Natural killer cell (primary cell): ENCODE measurements around the gene TMEM234. TPM values are rescaled to one million over a fixed set of nuclear protein-coding genes. Genes with fewer than 3 reads are reported as not detected.
A peak's percentile ranks its signal among the peaks of the same experiment; 100 is the strongest.

Experiments used
- ATAC-seq, 3 donors: fragments of 150-1000 bp in 2 of 3; fragments of 200-7000 bp in 1 of 3; cut with Tn5 transposase; 1 replicate in 1 of 3; 2 replicates in 2 of 3; pipeline ENCODE4 v1.10.0; 2021; ENCODE audit warnings: mild to moderate bottlenecking in 2 of 3, moderate library complexity in 2 of 3
- DNase-seq, 2 donors: peaks; one replicate each; pipeline versions ENCODE4 v3.0.0 to v3.0.0-alpha.2; 2013 to 2021; ENCODE audit warnings: mixed read lengths in 1 of 2
- H3K27ac ChIP-seq: one replicate; pipeline ENCODE4 v1.5.1; 2013; ENCODE audit warnings: mild to moderate bottlenecking, low read length
- H3K27me3 ChIP-seq: one replicate; pipeline ENCODE4 v1.6.1; 2013; ENCODE audit warnings: low read length; ENCODE audit not compliant: control insufficient read depth, insufficient read depth
- H3K36me3 ChIP-seq: one replicate; pipeline ENCODE4 v1.6.1; 2013; ENCODE audit warnings: low read length; ENCODE audit not compliant: control insufficient read depth, insufficient read depth
- H3K4me1 ChIP-seq: one replicate; pipeline ENCODE4 v1.6.1; 2013; ENCODE audit warnings: low read length; ENCODE audit not compliant: control insufficient read depth, insufficient read depth
- H3K4me3 ChIP-seq: one replicate; pipeline ENCODE4 v1.5.1; 2013; ENCODE audit warnings: low read length
- H3K9me3 ChIP-seq: one replicate; pipeline ENCODE4 v1.6.1; 2013; ENCODE audit warnings: low read length; ENCODE audit not compliant: control insufficient read depth, insufficient read depth
- H3K27ac Mint-ChIP-seq, 2 donors: one replicate each; pipeline ENCODE4 v1.8.0; 2022; ENCODE audit warnings: mild to moderate bottlenecking in 2 of 2, mixed read lengths in 2 of 2, moderate library complexity in 1 of 2
- H3K27me3 Mint-ChIP-seq, 2 donors: one replicate each; pipeline ENCODE4 v1.8.0; 2022; ENCODE audit warnings: low read depth in 2 of 2, mixed read lengths in 2 of 2
- H3K36me3 Mint-ChIP-seq: one replicate; pipeline ENCODE4 v1.8.0; 2022; ENCODE audit warnings: mixed read lengths
- H3K4me1 Mint-ChIP-seq, 2 donors: one replicate each; pipeline ENCODE4 v1.8.0; 2022; ENCODE audit warnings: mixed read lengths in 2 of 2
- H3K4me3 Mint-ChIP-seq: one replicate; pipeline ENCODE4 v1.8.0; 2022; ENCODE audit warnings: mild to moderate bottlenecking, moderate library complexity, mixed read lengths
- H3K9me3 Mint-ChIP-seq, 2 donors: one replicate each; pipeline ENCODE4 v1.8.0; 2022; ENCODE audit warnings: mixed read lengths in 2 of 2
- CTCF ChIP-seq: fragments of 200-600 bp; IDR thresholded peaks from one replicate; pipeline ENCODE4 v1.8.0; 2022; ENCODE audit warnings: antibody characterized with exemption
- WGBS: methylation state at CpG from one replicate; pipeline ENCODE4 v1.1.7; 2013; ENCODE audit warnings: missing lambda C conversion rate; ENCODE audit not compliant: insufficient coverage; 5-methylcytosine and 5-hydroxymethylcytosine counted together
- intact Hi-C: fragments of 100-400 bp; cut with micrococcal nuclease; formaldehyde crosslinking; loops from one replicate; pipeline ENCODE4 v1.14.2; 2022
- total RNA-seq, 4 donors: library from RNA; stranded (reverse); fragments of 120-200 nt in 1 of 4; gene quantifications; one replicate each; pipeline versions ENCODE4 v1.2.3 to v1.2.4, GENCODE V29; 2013 to 2022

The TMEM234 gene
- total RNA-seq, 3 donors from 2014 or later (not counting 1 experiment from before 2014, with no cell fraction given): 22.2 to 27.1 (median 24.7) TPM

GRCh38 chr1:32186077-32186476 is 36.1 kb downstream of the TMEM234 start:
- Mint-ChIP-seq H3K36me3 (no peaks in the 10 kb centered on the region), H3K9me3 (no peaks in the 10 kb centered on the region), H3K4me1 (peaks cover 27 to 41% of the 10 kb centered on the region in 2 donors), H3K27me3 (no peaks in the 10 kb centered on the region), H3K4me3 (no peak overlapping the region), H3K27ac (peak overlapping the region in 1 of 2 donors; percentile 0)
- H3K27ac ChIP-seq: no peak overlapping the region
- intact Hi-C loops: no loop called here
- H3K27me3 ChIP-seq: no peaks in the 10 kb centered on the region
- peaks cover 56% of the 10 kb centered on the region for H3K36me3 ChIP-seq
- no peak for TF ChIP-seq CTCF
- no peaks in the 10 kb centered on the region for H3K9me3 ChIP-seq
- H3K4me1 ChIP-seq: peaks cover 13% of the 10 kb centered on the region
- WGBS: 90% methylated on average over 2 of the region's 2 CpGs
- ATAC-seq (no peak), DNase-seq (no peak)
- H3K4me3 ChIP-seq: no peak overlapping the region

- Histone ChIP-seq H3K27me3 (no peaks in the 10 kb centered on the region), H3K27ac (no peak overlapping the region), H3K9me3 (no peaks in the 10 kb centered on the region), H3K4me1 (peaks cover 23% of the 10 kb centered on the region), H3K36me3 (peaks cover 44% of the 10 kb centered on the region), H3K4me3 (no peak overlapping the region)
- intact Hi-C loops: no loop called here
- Mint-ChIP-seq H3K4me3 (no peak overlapping the region), H3K36me3 (no peaks in the 10 kb centered on the region), H3K27ac (peak overlapping the region in 1 of 2 donors; percentile 8), H3K9me3 (no peaks in the 10 kb centered on the region), H3K27me3 (no peaks in the 10 kb centered on the region), H3K4me1 (peaks cover 40 to 55% of the 10 kb centered on the region in 2 donors)
- ATAC-seq (no peak), DNase-seq (no peak)
- no peak for TF ChIP-seq CTCF
Observed at GRCh38 chr1:32184650-32185049, 37.5 kb downstream of the TMEM234 start.

GRCh38 chr1:32182060-32182459 is 40.1 kb downstream of the TMEM234 start:
- ATAC-seq (no peak), DNase-seq (no peak)
- H3K4me1 ChIP-seq: peaks cover 28% of the 10 kb centered on the region
- intact Hi-C loops: no loop called here
- WGBS: 96% methylated on average over 6 of the region's 6 CpGs
- H3K36me3 ChIP-seq: peaks cover 20% of the 10 kb centered on the region
- Mint-ChIP-seq H3K9me3 (no peaks in the 10 kb centered on the region), H3K4me1 (peaks cover 48 to 59% of the 10 kb centered on the region in 2 donors), H3K27me3 (no peaks in the 10 kb centered on the region), H3K27ac (peak overlapping the region in 1 of 2 donors; percentile 98), H3K36me3 (no peaks in the 10 kb centered on the region), H3K4me3 (no peak overlapping the region)
- H3K4me3 ChIP-seq: no peak overlapping the region
- no peak for TF ChIP-seq CTCF
- H3K27me3 ChIP-seq: no peaks in the 10 kb centered on the region
- no peaks in the 10 kb centered on the region for H3K9me3 ChIP-seq
- H3K27ac ChIP-seq: no peak overlapping the region

GRCh38 chr1:32181563-32181962 is 40.6 kb downstream of the TMEM234 start:
- peaks cover 48 to 57% of the 10 kb centered on the region in 2 donors for H3K4me1 Mint-ChIP-seq
- Histone ChIP-seq H3K9me3 (no peaks in the 10 kb centered on the region), H3K36me3 (peaks cover 18% of the 10 kb centered on the region), H3K4me3 (no peak overlapping the region), H3K27ac (no peak overlapping the region), H3K4me1 (peaks cover 28% of the 10 kb centered on the region), H3K27me3 (no peaks in the 10 kb centered on the region)
- 92% methylated on average over 5 of the region's 5 CpGs for WGBS
- DNase-seq: no peak
- H3K36me3 Mint-ChIP-seq: no peaks in the 10 kb centered on the region
- H3K9me3 Mint-ChIP-seq: no peaks in the 10 kb centered on the region
- TF ChIP-seq CTCF: no peak
- H3K27ac Mint-ChIP-seq: peak overlapping the region; percentile 95 to 98
- intact Hi-C loops: no loop called here
- H3K27me3 Mint-ChIP-seq: no peaks in the 10 kb centered on the region
- H3K4me3 Mint-ChIP-seq: peak overlapping the region; percentile 95
- no peak for ATAC-seq
